ENCODE data around the gene TRAF7. TPM values are rescaled to one million over a fixed set of nuclear protein-coding genes. Genes with fewer than 3 reads are reported as not detected.
A peak's percentile ranks its signal among the peaks of the same experiment; 100 is the strongest.

The TRAF7 gene
- total and polyA plus RNA-seq, 9 donors, result 13.3 to 68.0 (median 45.5) TPM

GRCh38 chr16:2158262-2158638 is 2.7 kb downstream of the TRAF7 start:
- Histone ChIP-seq H3K9me3 (no peaks in the 10 kb centered on the region), H3K36me3 (no peaks in the 10 kb centered on the region), H3K27me3 (no peaks in the 10 kb centered on the region), H3K4me3 (no peak overlapping the region), H3K4me1 (ENCODE audit: insufficient read depth) (peaks cover 21% of the 10 kb centered on the region), H3K27ac (peak overlapping the region in 1 of 2 donors; percentile 28)
- TF ChIP-seq EP300 (IDR thresholded peaks at IDR 0.05), result no peak
- TF ChIP-seq POLR2A (IDR thresholded peaks at IDR 0.05), result no peak
- TF ChIP-seq CTCF (IDR thresholded peaks at IDR 0.05), result no peak
- WGBS, 3 donors, result 71 to 82% (median 79%) methylated on average over 15 of the region's 15 CpGs
- intact Hi-C loops (cut with DNase I), result loop anchor here in 1 of 4 donors (10.0 kb wide), 1 partner anchor 97 kb away; the partner anchor contains the start of gene ECI1
- DNase-seq, result no peak

- Histone ChIP-seq H3K27ac (peak overlapping the region; percentile 28 to 39), H3K4me3 (peak overlapping the region; percentile 30), H3K9me3 (no peaks in the 10 kb centered on the region), H3K36me3 (no peaks in the 10 kb centered on the region), H3K27me3 (no peaks in the 10 kb centered on the region), H3K4me1 (ENCODE audit: insufficient read depth) (peaks cover 17% of the 10 kb centered on the region)
- TF ChIP-seq CTCF (IDR thresholded peaks at IDR 0.05), result no peak
- TF ChIP-seq POLR2A (IDR thresholded peaks at IDR 0.05), result no peak
- no peak for TF ChIP-seq EP300 (IDR thresholded peaks at IDR 0.05)
- intact Hi-C loops (cut with DNase I), result loop anchor here in 1 of 4 donors (10.0 kb wide), 1 partner anchor 95 kb away; the partner anchor contains the start of gene ECI1
- DNase-seq, result peak in 4 of 5 donors; percentile 63 to 70 (median 67)
- WGBS, 3 donors, result 36 to 44% (median 37%) methylated on average over 22 to 24 of the region's 24 CpGs
Observed at GRCh38 chr16:2159175-2159838, 3.7 kb downstream of the TRAF7 start.

DNA sequence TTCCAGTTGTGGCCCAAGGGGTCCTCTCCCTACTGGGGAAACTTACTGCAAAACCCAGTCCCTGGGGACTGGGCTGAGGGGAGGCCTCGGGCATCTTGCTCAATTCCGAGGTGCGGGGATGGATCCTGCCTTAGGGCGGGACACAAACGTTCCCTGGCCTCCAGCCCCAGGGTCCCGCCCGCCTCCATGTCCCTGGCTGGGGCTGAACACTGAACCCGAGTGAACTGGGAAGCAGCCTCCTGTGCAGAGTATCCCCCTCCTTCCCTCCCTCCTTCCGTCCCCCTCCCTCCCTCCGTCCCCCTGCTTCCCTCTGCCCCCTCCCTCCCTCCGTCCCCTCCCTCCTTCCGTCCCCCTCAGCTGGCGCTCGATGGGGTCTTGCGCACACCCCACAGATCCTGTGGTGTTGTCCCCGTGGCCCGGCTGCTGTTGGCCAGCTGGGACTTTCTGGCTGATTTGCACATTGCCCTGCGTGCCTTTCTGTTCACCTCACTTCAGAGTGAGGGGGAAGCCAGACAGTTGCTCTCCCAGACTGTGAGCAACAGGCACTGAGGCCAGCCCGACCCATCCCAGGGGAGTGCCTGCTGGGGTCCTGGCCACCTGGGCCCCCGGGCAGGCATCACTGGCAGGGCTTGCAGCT is 5.5 kb downstream of the TRAF7 start:
- H3K9me3 ChIP-seq, result no peaks in the 10 kb centered on the region
- intact Hi-C loops (cut with DNase I), result no loop called here
- H3K36me3 ChIP-seq, result no peaks in the 10 kb centered on the region
- no peaks in the 10 kb centered on the region for H3K27me3 ChIP-seq
- 30 to 36% (median 30%) methylated on average over 18 to 20 of the region's 20 CpGs for WGBS, 3 donors
- H3K27ac ChIP-seq, result peak overlapping the region; percentile 16 to 30
- DNase-seq, result peak in 2 of 5 donors; percentile 53 to 70
- peaks cover 17% of the 10 kb centered on the region for H3K4me1 ChIP-seq (ENCODE audit: insufficient read depth)
- TF ChIP-seq POLR2A (IDR thresholded peaks at IDR 0.05), result no peak
- no peak for TF ChIP-seq EP300 (IDR thresholded peaks at IDR 0.05)
- no peak for TF ChIP-seq CTCF (IDR thresholded peaks at IDR 0.05)
- no peak overlapping the region for H3K4me3 ChIP-seq

- no peak for DNase-seq
- 89 to 100% (median 91%) methylated on average over 10 of the region's 10 CpGs for WGBS, 3 donors
- Histone ChIP-seq H3K36me3 (no peaks in the 10 kb centered on the region), H3K27me3 (no peaks in the 10 kb centered on the region), H3K4me3 (no peak overlapping the region), H3K27ac (peak overlapping the region in 1 of 2 donors; percentile 37), H3K4me1 (ENCODE audit: insufficient read depth) (peaks cover 17% of the 10 kb centered on the region), H3K9me3 (no peaks in the 10 kb centered on the region)
- intact Hi-C loops (cut with DNase I), result no loop called here
- TF ChIP-seq POLR2A (IDR thresholded peaks at IDR 0.05) (no peak), CTCF (IDR thresholded peaks at IDR 0.05) (no peak), EP300 (IDR thresholded peaks at IDR 0.05) (no peak)
Observed at GRCh38 chr16:2161911-2162310, 6.3 kb downstream of the TRAF7 start.

All from ovary (tissue), 9 donors.